Motor neuron (in vitro differentiated cells): ENCODE results near the gene NDUFS8. TPM values are rescaled to one million over a fixed set of nuclear protein-coding genes. Genes with fewer than 3 reads are reported as not detected.

Source experiments
- ATAC-seq, 8 experiments: fragments of 200-7000 bp; cut with Tn5 transposase; replicated peaks in 6 of 8; 2 replicates each; pipeline ENCODE4 v1.8.0; 2021; ENCODE audit warnings: mild to moderate bottlenecking in 8 of 8, moderate library complexity in 8 of 8
- H3K27ac ChIP-seq, 2 donors: fragments of 250-450 bp; sonication (Bioruptor Pico); 2 replicates each; pipeline ENCODE4 v1.9.0; 2021; ENCODE audit warnings: antibody characterized with exemption in 2 of 2, mild to moderate bottlenecking in 2 of 2, moderate library complexity in 1 of 2
- H3K4me1 ChIP-seq, 2 donors: fragments of 250-450 bp; sonication (Bioruptor Pico); replicated peaks in 1 of 2; 2 replicates each; pipeline ENCODE4 v1.6.1; 2021; ENCODE audit warnings: antibody characterized with exemption in 2 of 2, mild to moderate bottlenecking in 2 of 2, moderate library complexity in 1 of 2
- H3K4me3 ChIP-seq, 5 donors: fragments of 250-450 bp; sonication (Bioruptor Pico); 2 replicates each; pipeline ENCODE4 v1.9.0; 2021; ENCODE audit warnings: antibody characterized with exemption in 5 of 5, mild to moderate bottlenecking in 5 of 5, moderate library complexity in 4 of 5
- WGBS, 10 experiments: fragments of 450-650 bp; shearing (Covaris generic); methylation state at CpG; one replicate each; pipeline ENCODE4 v1.0.0; 2022; 5-methylcytosine and 5-hydroxymethylcytosine counted together
- in situ Hi-C, 9 experiments: fragments of 400-800 bp; cut with MboI; loops; one replicate each; pipeline ENCODE4 v1.15.0; 2021; ENCODE audit warnings: low sequenced_read_pairs in 9 of 9, low pct_unique_long_range_greater_than_20kb in 2 of 9; ENCODE audit not compliant: unreplicated experiment in 9 of 9
- total RNA-seq, 8 experiments: library from RNA; unstranded; fragments of 300-600 nt; gene quantifications; 2 replicates each; pipeline versions ENCODE4 v1.2.3 to v1.2.4, GENCODE V29; 2022

NDUFS8 gene
- total RNA-seq, 8 experiments from 2014 or later: 139 to 265 (median 167) TPM

- in situ Hi-C loops: no loop called here
- ATAC-seq: no peak
- Histone ChIP-seq H3K4me3 (no peak overlapping the region), H3K27ac (no peak overlapping the region), H3K4me1 (peaks cover 24 to 43% of the 10 kb centered on the region in 2 donors)
- 67 to 100% methylated on average over 1 to 2 of the region's 19 CpGs; no CpG with 5 or more reads in 8 of the 10 experiments for WGBS, 10 experiments
Observed at GRCh38 chr11:68014947-68015447, 15.5 kb upstream of the NDUFS8 start.

- in situ Hi-C loops: no loop called here
- no peak overlapping the region for H3K4me3 ChIP-seq
- H3K4me1 ChIP-seq: peaks cover 20 to 38% of the 10 kb centered on the region in 2 donors
- ATAC-seq: no peak
- H3K27ac ChIP-seq: no peak overlapping the region
- WGBS, 10 experiments: 76 to 100% (median 100%) methylated on average over 1 to 4 of the region's 8 CpGs; no CpG with 5 or more reads in 4 of the 10 experiments
Observed at GRCh38 chr11:68015467-68015866, 15.0 kb upstream of the NDUFS8 start.

- Histone ChIP-seq H3K4me1 (peaks cover 20 to 37% of the 10 kb centered on the region in 2 donors), H3K27ac (peak overlapping the region in 1 of 2 donors; percentile 19), H3K4me3 (no peak overlapping the region)
- WGBS, 10 experiments: 17 to 100% (median 80%) methylated on average over 1 to 7 of the region's 13 CpGs; no CpG with 5 or more reads in 4 of the 10 experiments
- in situ Hi-C loops: no loop called here
- no peak for ATAC-seq
Observed at GRCh38 chr11:68016161-68016903, 14.1 kb upstream of the NDUFS8 start.

- H3K4me1 ChIP-seq: peaks cover 19 to 38% of the 10 kb centered on the region in 2 donors
- H3K4me3 ChIP-seq: no peak overlapping the region
- in situ Hi-C loops: no loop called here
- ATAC-seq: peak in 5 of 8 experiments; percentile 8 to 60 (median 31)
- WGBS, 10 experiments: 50 to 100% (median 76%) methylated on average over 1 to 5 of the region's 16 CpGs; no CpG with 5 or more reads in 6 of the 10 experiments
- no peak overlapping the region for H3K27ac ChIP-seq
Observed at GRCh38 chr11:68016904-68017817, 13.3 kb upstream of the NDUFS8 start.

- Histone ChIP-seq H3K4me3 (no peak overlapping the region), H3K4me1 (peaks cover 19 to 34% of the 10 kb centered on the region in 2 donors), H3K27ac (no peak overlapping the region)
- WGBS, 10 experiments: 71 to 100% (median 88%) methylated on average over 1 to 9 of the region's 27 CpGs; no CpG with 5 or more reads in 3 of the 10 experiments
- no peak for ATAC-seq
- in situ Hi-C loops: no loop called here
Observed at GRCh38 chr11:68017980-68018729, 12.3 kb upstream of the NDUFS8 start.

GRCh38 chr11:68018730-68019190 is 11.7 kb upstream of the NDUFS8 start:
- Histone ChIP-seq H3K4me3 (no peak overlapping the region), H3K4me1 (peaks cover 19 to 29% of the 10 kb centered on the region in 2 donors), H3K27ac (no peak overlapping the region)
- in situ Hi-C loops: no loop called here
- ATAC-seq: no peak
- 80 to 100% (median 98%) methylated on average over 1 to 7 of the region's 18 CpGs; no CpG with 5 or more reads in 7 of the 10 experiments for WGBS, 10 experiments

GRCh38 chr11:68019486-68019885 is 11.0 kb upstream of the NDUFS8 start:
- Histone ChIP-seq H3K27ac (no peak overlapping the region), H3K4me1 (peaks cover 19 to 29% of the 10 kb centered on the region in 2 donors), H3K4me3 (no peak overlapping the region)
- in situ Hi-C loops: no loop called here
- ATAC-seq: no peak
- 78 to 80% methylated on average over 1 to 4 of the region's 12 CpGs; no CpG with 5 or more reads in 8 of the 10 experiments for WGBS, 10 experiments

GRCh38 chr11:68020575-68020974 is 9.9 kb upstream of the NDUFS8 start:
- 55 to 80% (median 68%) methylated on average over 1 to 9 of the region's 11 CpGs; no CpG with 5 or more reads in 4 of the 10 experiments for WGBS, 10 experiments
- H3K27ac ChIP-seq: no peak overlapping the region
- in situ Hi-C loops: no loop called here
- peaks cover 19 to 29% of the 10 kb centered on the region in 2 donors for H3K4me1 ChIP-seq
- ATAC-seq: peak in 7 of 8 experiments; percentile 22 to 62 (median 47)
- H3K4me3 ChIP-seq: no peak overlapping the region

GRCh38 chr11:68021167-68021787 is 9.2 kb upstream of the NDUFS8 start:
- peak in 7 of 8 experiments; percentile 5 to 60 (median 43) for ATAC-seq

GRCh38 chr11:68022531-68022930 is 8.0 kb upstream of the NDUFS8 start:
- ATAC-seq: no peak
- in situ Hi-C loops: no loop called here
- 79% methylated on average over 4 of the region's 13 CpGs; no CpG with 5 or more reads in 9 of the 10 experiments for WGBS, 10 experiments
- H3K4me1 ChIP-seq: peaks cover 13 to 17% of the 10 kb centered on the region in 2 donors
- H3K27ac ChIP-seq: no peak overlapping the region
- H3K4me3 ChIP-seq: no peak overlapping the region

More at GRCh38 chr11:68021167-68021787, 9.2 kb upstream of the NDUFS8 start:
- no peak overlapping the region for H3K4me3 ChIP-seq
- peak overlapping the region in 1 of 2 donors; percentile 52 for H3K27ac ChIP-seq
- peaks cover 19 to 29% of the 10 kb centered on the region in 2 donors for H3K4me1 ChIP-seq
- 33 to 100% (median 80%) methylated on average over 1 to 11 of the region's 27 CpGs; no CpG with 5 or more reads in 5 of the 10 experiments for WGBS, 10 experiments
- in situ Hi-C loops: no loop called here

GRCh38 chr11:68024508-68024907 is 6.0 kb upstream of the NDUFS8 start:
- no peak for ATAC-seq
- in situ Hi-C loops: no loop called here
- Histone ChIP-seq H3K4me3 (no peak overlapping the region), H3K27ac (no peak overlapping the region), H3K4me1 (peaks cover 17 to 19% of the 10 kb centered on the region in 2 donors)
- WGBS, 10 experiments: 79 to 100% (median 94%) methylated on average over 2 to 3 of the region's 5 CpGs; no CpG with 5 or more reads in 2 of the 10 experiments

GRCh38 chr11:68025047-68025446 is 5.4 kb upstream of the NDUFS8 start:
- in situ Hi-C loops: no loop called here

More at GRCh38 chr11:68025047-68025446, 5.4 kb upstream of the NDUFS8 start:
- no peak overlapping the region for H3K27ac ChIP-seq
- peak in 1 of 8 experiments; percentile 8 for ATAC-seq
- H3K4me3 ChIP-seq: no peak overlapping the region
- H3K4me1 ChIP-seq: peaks cover 20 to 22% of the 10 kb centered on the region in 2 donors
- 80 to 100% (median 94%) methylated on average over 1 to 5 of the region's 5 CpGs; no CpG with 5 or more reads in 3 of the 10 experiments for WGBS, 10 experiments
